ENCODE data around the gene IPCEF1.

- TF ChIP-seq CTCF (IDR thresholded peaks at IDR 0.05) (no peak), POLR2AphosphoS5 (IDR thresholded peaks at IDR 0.05) (no peak), POLR2A (IDR thresholded peaks at IDR 0.05) (no peak)
These were observed 7.2 kb upstream of the IPCEF1 start for GRCh38 chr6:154363821-154364220.

Data from transverse colon (tissue), 4 donors.